Renal pelvis (tissue), 12 donors: ENCODE measurements around the gene CT45A10. TPM values are rescaled to one million over a fixed set of nuclear protein-coding genes. Genes with fewer than 3 reads are reported as not detected.
"Not testable (repeated sequence)": the region's sequence is repeated elsewhere in the genome, so short reads cannot be mapped to it uniquely, and the experiment has no call there.

Experiments used
- DNase-seq: peaks from one replicate; pipeline ENCODE4 v3.0.0-alpha.2; 2013
- long read RNA-seq, 16 experiments: transcript quantifications; one replicate each; lab custom pipeline, GENCODE V29; 2026
- polyA plus RNA-seq, 3 donors: library from polyadenylated mRNA; unstranded; fragments of 120-200 nt; gene quantifications; one replicate each; pipeline ENCODE4 v1.2.1, GENCODE V29; 2013; ENCODE audit not compliant: insufficient read length in 3 of 3

CT45A10 gene, protein sequence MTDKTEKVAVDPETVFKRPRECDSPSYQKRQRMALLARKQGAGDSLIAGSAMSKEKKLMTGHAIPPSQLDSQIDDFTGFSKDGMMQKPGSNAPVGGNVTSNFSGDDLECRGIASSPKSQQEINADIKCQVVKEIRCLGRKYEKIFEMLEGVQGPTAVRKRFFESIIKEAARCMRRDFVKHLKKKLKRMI
- polyA plus RNA-seq: not detected
- long read RNA-seq, donor 1: 0 reads
- long read RNA-seq, donor 2: 0 reads
- long read RNA-seq, donor 3: 0 reads
- long read RNA-seq, donor 4: 0 reads
- long read RNA-seq, donor 5: 0 reads
- long read RNA-seq, donor 6: 0 reads
- long read RNA-seq, donor 7: 0 reads
- long read RNA-seq, donor 8: 0 reads
- long read RNA-seq, donor 9: 0 reads
- long read RNA-seq, donor 10: 0 reads
- long read RNA-seq, donor 11: 0 reads
- long read RNA-seq, donor 12: 0 reads
- long read RNA-seq, donor 13: 0 reads
- long read RNA-seq, donor 14: 0 reads
- long read RNA-seq, donor 15: 0 reads
- long read RNA-seq, donor 16: 0 reads

DNA sequence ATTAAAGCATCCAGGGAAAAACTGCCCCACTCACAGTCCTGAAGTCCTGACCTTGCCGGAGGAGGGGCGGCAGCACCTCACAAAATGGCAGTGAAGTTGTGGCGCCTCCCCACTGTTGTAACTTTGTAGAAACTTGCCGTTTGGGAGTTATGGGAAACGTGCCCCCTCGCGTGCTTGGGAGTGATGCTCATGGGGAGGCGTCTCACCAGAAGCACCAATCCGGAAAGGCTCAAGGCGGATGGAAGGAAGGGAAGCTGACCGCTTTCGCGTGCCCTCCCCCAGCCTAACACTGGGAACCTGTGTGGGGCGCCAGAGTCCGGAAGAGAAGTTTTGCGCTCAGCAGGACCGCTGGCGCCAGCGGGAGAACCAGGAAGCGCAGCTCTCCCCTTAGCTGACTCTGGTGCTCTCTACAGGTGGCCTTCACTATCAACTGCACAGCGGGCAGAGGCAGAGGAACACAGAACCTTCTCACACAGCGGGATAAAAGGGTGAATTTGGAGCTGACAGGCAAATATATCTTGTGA, at the start of gene CT45A10, which contains the start of gene SAGE1:
Gene CT45A10 (minus strand): TSS at position 151 of the 524 bp plus-strand sequence. CDS start 8,100 bp downstream, outside the sequence.
Gene SAGE1 (plus strand): TSS at position 423 of the 524 bp plus-strand sequence. CDS start 2,527 bp downstream, outside the sequence.
- no peak for DNase-seq

DNA sequence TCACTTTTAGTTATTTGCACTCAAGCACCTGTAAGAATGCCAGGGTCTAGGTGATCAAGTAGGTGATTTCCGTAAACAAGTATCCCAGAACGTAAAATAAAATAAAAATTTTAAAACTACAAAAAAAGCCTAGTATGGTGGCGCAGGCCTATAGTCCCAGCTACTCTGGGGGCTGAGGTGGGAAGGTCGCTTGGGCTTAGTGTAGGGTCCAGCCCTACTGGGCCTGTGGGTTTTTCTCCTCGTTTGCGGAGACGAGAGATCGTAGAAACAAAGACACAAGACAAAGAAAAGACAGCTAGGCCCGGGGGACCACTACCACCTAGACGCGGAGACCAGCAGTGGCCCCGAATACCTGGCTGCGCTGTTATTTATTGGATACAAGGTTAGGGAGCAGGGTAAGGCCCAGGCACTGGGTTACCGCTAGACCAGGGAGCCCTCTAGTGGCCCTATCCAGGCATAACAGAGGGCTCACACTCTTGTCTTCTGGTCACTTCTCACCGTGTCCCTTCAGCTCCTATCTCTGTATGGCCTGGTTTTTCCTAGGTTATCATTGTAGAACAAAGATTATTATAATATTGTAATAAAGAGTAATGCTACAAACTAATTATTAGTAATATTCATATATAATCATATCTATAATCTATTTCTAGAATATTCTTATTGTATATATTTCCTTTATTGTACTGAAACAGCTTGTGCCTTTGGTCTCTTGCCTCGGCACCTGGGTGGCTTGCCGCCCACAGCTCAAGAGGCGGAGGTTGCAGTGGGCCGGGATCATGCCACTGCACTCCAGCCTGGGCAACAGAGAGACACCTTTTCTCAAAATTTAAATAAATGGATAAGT, 38.6 kb upstream of the CT45A10 start:
- DNase-seq: peak; percentile 16

DNA sequence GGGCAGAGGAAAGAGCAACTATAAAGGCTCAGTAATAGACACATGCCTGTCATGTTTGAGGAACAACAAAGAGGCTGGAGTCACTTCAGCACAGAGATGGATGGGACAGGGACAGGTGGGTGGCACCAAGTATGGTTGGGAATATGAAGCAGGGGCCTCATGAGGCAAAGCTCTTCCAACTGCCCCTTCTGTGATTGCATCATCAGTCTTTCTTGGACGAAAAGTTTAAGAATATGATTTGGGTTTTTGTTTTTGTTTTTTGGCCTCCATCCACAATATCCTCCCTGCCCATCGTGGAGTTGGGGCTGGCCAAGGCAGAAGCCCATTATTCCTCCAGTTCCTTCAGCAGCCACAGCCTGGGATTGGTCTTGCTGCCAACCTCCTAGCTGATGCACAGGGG, 34.7 kb upstream of the CT45A10 start:
- DNase-seq: no peak

DNA sequence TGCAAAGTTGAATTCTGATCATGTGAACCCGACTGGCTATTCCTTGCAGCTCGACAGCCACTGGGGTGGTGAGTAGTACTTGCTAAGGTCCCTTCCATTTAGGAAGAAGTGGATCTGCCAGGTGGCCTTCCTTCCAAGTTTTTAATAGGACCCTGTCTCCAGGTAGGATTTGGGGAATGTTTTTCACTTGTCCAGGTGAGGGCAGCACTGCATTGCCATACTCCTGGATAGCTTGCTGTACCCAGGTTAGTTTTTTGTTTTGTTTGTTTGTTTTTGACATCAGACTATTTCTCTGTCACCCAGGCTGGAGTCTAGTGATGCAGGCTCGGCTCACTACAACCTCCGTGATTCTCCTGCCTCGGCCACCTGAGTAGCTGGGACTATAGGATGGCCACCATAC, 30.1 kb upstream of the CT45A10 start:
- DNase-seq: no peak

DNA sequence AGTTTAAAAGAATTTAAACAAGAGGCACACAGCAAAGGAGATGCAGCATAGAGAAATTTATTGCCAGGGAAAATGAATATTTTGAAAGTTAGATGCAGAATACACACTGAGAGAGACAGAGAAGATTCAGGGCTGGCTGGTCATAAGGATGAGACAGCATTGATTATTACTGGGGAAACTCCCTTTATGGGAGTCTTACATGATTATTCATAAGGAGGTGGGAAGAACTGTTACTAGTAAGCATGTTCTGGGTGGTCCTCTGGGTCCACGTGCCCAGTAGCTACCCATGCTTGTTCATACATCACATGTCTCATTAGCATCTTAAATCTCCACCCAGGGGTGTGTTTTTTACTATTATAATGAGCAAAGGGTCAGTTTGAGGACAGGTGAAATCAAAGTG, 27.3 kb upstream of the CT45A10 start:
- not testable (repeated sequence) for DNase-seq

DNA sequence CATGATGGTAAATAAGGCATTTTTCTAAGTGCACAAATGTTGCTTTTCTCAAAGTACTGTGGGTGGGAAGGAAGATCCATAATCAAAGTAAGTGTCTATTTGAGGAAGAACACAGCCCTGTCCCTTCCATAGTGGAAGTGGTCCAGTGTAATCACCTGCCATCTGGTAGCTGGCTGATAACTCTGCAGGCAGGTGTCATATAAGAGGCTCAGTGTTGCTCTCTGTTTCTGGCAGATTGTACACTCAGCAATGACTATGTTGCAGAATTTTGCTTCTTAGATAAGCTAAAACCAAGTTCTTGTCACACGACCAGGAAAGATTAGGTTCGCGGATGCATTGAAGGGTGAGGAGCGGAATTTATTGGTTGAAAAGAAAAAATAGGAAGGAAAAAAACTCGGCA, 21.2 kb upstream of the CT45A10 start:
- no peak for DNase-seq

DNA sequence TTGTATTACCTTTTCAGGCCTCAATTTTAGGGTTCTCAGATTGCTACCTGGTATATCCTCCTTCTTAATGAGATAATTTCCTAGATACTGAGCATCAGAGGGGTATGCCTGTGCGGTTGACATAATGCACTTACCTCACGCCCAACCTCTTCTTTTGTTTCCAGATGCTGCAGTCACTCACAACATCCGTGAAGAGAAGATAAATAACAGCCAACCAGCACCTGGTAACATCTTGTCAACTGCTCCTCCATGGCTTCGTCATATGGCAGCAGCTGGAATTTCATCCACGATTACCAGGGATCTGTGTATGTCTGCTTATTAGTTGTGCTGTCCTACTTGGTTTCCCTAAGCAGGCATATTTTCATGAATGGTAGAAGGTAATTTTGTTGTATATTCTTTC, 17.0 kb upstream of the CT45A10 start:
- no peak for DNase-seq

DNA sequence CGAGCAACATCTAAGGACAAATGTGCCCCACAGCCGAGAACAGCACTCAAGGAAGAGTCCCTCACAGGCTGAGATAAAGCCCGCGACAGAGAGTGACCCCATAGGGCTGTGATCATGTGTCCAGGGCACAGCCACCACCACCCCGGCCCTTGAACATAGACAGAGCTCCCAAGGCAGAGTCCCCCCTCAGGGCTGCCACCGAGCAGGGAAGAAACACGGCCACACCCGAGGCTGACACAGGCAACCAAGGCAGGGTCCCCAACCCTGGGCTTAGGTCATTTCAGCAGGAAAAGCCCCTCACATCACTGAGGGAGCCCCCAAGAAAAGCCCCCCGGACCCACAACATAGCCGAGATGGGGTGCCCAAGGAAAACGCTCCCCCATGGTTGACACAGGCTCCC, 463 bp downstream of the CT45A10 start:
- no peak for DNase-seq

DNA sequence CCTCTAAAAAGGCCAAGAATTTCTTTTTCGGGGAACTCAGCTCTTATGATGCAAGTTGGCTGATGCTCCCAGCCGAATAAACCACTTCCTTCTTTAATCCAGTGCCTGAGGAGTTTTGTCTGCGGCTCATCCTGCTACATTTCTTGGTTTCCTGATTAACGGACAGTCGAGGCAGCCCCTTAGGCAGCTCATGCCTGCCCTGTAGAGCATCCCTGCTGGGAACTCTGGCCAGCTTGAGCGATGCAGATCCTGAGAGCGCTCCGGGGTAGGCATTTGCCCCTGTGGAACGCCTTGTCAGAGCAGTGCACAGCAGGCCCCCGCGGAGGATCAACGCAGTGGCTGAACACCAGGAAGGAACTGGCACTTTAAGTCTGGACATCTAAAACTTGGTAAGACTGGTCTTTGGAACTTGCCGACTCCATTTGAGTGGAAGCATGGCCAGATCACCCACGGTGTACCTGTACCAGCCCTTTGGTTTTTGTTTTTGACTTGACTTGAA, 3.1 kb downstream of the CT45A10 start:
- DNase-seq: no peak

DNA sequence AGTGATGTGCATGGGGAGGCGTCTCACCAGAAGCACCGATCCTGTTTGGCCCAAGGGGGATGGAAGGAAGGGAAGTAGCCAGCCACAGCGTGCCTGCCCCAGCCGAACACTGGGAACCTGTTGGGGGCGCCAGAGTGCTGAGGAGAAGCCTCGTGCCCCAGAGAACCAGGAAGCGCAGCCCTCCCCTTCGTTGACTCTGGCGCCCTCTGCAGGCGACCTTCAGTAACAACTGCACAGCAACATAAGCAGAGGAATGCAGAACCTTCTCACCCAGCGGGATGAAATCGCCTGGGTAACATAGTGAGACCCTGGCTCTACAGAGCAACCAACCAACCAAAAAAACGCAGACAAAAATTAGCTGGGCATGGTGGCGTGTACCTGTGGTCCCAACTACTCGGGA, 4.3 kb downstream of the CT45A10 start:
- not testable (repeated sequence) for DNase-seq

DNA sequence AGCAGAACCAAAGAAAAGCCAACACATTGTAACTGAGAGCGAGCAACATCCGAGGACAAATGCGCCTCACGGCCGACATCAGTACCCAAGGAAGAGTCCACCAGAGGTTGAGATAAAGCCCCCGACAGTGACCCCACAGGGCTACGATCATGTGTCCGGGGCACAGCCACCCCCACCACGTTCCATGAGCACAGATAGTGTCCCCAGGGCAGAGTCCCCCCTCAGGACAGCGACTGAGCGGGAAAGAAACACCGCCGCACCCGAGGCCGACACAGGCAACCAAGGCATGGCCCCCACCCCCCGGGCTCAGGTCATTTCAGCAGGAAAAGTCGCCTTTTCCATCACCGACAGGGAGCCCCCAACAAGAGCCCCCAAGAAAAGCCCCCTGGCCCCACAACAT, 5.0 kb downstream of the CT45A10 start:
- DNase-seq: not testable (repeated sequence)

DNA sequence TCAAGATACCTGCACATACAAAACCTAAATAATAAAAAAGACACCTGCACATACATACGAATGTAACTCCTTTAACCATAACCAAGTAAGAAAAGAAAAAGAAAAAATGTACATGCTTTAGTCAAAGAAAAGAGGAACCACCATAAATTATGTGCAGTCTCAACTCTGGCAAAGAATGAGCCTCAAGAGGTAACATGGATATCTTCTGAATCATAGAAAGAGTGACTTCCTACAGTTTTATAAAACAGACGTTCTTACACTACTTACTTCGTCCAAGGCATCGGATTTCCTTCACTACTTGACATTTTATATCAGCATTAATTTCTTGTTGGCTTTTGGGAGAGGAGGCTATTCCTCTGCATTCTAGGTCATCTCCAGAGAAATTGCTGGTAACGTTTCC, 10.5 kb downstream of the CT45A10 start:
- not testable (repeated sequence) for DNase-seq

DNA sequence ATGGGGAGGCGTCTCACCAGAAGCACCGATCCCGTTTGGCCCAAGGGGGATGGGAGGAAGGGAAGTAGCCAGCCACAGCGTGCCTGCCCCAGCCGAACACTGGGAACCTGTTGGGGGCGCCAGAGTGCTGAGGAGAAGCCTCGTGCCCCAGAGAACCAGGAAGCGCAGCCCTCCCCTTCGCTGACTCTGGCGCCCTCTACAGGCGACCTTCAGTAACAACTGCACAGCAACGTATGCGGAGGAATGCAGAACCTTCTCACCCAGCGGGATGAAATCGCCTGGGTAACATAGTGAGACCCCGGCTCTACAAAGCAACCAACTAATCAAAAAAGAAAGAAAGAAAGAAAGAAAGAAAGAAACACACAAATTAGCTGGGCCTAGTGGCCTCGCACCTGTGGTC, 21.5 kb downstream of the CT45A10 start, which contains the start of gene CT45A9:
Gene CT45A9 (minus strand): TSS at position 101 of the 400 bp plus-strand sequence. CDS start 3,751 bp downstream, outside the sequence.
- DNase-seq: not testable (repeated sequence)

DNA sequence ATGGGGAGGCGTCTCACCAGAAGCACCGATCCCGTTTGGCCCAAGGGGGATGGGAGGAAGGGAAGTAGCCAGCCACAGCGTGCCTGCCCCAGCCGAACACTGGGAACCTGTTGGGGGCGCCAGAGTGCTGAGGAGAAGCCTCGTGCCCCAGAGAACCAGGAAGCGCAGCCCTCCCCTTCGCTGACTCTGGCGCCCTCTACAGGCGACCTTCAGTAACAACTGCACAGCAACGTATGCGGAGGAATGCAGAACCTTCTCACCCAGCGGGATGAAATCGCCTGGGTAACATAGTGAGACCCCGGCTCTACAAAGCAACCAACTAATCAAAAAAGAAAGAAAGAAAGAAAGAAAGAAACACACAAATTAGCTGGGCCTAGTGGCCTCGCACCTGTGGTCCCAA, 38.8 kb downstream of the CT45A10 start, which contains the start of gene CT45A8:
Gene CT45A8 (minus strand): TSS at position 101 of the 400 bp plus-strand sequence. CDS start 3,755 bp downstream, outside the sequence.
- DNase-seq: not testable (repeated sequence)

DNA sequence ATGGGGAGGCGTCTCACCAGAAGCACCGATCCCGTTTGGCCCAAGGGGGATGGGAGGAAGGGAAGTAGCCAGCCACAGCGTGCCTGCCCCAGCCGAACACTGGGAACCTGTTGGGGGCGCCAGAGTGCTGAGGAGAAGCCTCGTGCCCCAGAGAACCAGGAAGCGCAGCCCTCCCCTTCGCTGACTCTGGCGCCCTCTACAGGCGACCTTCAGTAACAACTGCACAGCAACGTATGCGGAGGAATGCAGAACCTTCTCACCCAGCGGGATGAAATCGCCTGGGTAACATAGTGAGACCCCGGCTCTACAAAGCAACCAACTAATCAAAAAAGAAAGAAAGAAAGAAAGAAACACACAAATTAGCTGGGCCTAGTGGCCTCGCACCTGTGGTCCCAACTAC, 56.1 kb downstream of the CT45A10 start, which contains the start of gene CT45A7:
Gene CT45A7 (minus strand): TSS at position 101 of the 400 bp plus-strand sequence. CDS start 3,747 bp downstream, outside the sequence.
- not testable (repeated sequence) for DNase-seq

Other genes with a start within 250 kb of the CT45A10 start
- not detected for gene CT45A1, start 179.8 kb downstream of the CT45A10 start, polyA plus RNA-seq
- not detected for gene CT45A3, start 125.3 kb downstream of the CT45A10 start, polyA plus RNA-seq
- not detected for gene CT45A5, start 107.9 kb downstream of the CT45A10 start, polyA plus RNA-seq
- not detected for gene CT45A6, start 90.7 kb downstream of the CT45A10 start, polyA plus RNA-seq
- not detected for gene CT45A2, start 73.4 kb downstream of the CT45A10 start, polyA plus RNA-seq
- not detected for gene CT45A7, start 56.2 kb downstream of the CT45A10 start, polyA plus RNA-seq
- gene CT45A8, start 38.9 kb downstream of the CT45A10 start, polyA plus RNA-seq: not detected
- not detected for gene CT45A9, start 21.6 kb downstream of the CT45A10 start, polyA plus RNA-seq
- gene SAGE1, start 272 bp upstream of the CT45A10 start, polyA plus RNA-seq: not detected
- gene MMGT1, start 80.5 kb upstream of the CT45A10 start, polyA plus RNA-seq: 10 to 100 TPM; 23.0 to 26.2 (median 24.0) TPM
- 10 to 100 TPM; 14.2 to 18.7 (median 18.3) TPM for gene SLC9A6, start 92.0 kb upstream of the CT45A10 start, polyA plus RNA-seq